Measurements from ENCODE around the gene RAD54L.

RAD54L gene

DNA sequence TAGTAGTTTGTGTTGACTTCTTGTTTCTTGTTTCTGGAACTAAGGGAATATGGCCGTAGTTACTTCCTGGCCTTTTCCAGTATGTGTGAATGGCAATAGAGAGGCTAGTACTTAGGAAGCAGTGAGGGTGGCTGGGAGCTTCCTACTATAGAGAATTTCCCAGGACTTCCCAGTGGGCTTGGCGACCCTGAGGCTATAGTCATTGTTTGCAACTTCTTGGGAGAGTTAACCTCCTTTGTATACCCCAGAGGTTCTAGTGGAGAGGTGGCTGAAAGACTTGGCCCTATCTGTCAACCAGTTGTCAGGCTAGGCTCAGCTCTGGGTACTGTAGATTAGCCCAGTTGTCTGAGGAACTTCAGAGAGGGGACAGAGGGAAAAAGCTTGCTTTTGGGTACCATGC is 15.6 kb downstream of the RAD54L start:
- H3K27me3 ChIP-seq (replicated peaks; ENCODE audit: control insufficient read depth, insufficient read depth, low read length) = no peaks in the 10 kb centered on the region
- peaks cover 30% of the 10 kb centered on the region for H3K36me3 ChIP-seq (ENCODE audit: control insufficient read depth, insufficient read depth, low read length)
- no peak overlapping the region for H3K4me3 ChIP-seq (replicated peaks; ENCODE audit: low read depth, low read length)
- TF ChIP-seq, protein P1, sequence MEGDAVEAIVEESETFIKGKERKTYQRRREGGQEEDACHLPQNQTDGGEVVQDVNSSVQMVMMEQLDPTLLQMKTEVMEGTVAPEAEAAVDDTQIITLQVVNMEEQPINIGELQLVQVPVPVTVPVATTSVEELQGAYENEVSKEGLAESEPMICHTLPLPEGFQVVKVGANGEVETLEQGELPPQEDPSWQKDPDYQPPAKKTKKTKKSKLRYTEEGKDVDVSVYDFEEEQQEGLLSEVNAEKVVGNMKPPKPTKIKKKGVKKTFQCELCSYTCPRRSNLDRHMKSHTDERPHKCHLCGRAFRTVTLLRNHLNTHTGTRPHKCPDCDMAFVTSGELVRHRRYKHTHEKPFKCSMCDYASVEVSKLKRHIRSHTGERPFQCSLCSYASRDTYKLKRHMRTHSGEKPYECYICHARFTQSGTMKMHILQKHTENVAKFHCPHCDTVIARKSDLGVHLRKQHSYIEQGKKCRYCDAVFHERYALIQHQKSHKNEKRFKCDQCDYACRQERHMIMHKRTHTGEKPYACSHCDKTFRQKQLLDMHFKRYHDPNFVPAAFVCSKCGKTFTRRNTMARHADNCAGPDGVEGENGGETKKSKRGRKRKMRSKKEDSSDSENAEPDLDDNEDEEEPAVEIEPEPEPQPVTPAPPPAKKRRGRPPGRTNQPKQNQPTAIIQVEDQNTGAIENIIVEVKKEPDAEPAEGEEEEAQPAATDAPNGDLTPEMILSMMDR (IDR thresholded peaks at IDR 0.05; ENCODE audit: insufficient read depth, low read length, poor library complexity, severe bottlenecking) = no peak
- no peak for DNase-seq (ENCODE audit: extremely low read depth, insufficient read length)

DNA sequence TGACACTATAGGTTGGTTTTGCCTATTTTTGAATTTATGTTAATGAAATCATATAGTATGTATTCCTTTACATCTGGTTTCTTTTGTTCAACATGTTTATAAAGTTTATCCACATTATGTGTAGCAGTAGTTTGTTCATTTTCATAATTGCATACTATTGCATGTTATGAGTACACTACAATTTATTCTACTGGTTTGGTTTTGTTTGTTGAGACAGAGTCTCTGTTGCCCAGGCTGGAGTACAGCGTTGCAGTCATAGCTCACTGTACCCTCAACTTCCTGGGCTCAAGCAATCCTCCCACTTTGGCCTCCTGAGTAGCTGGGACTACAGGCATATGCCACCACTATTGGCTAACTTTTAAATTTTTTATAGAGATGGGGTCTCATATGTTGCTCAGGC is 21.0 kb downstream of the RAD54L start:
- no peak for DNase-seq (ENCODE audit: extremely low read depth, insufficient read length)
- H3K4me3 ChIP-seq (replicated peaks; ENCODE audit: low read depth, low read length) = no peak overlapping the region
- peaks cover 28% of the 10 kb centered on the region for H3K36me3 ChIP-seq (ENCODE audit: control insufficient read depth, insufficient read depth, low read length)
- no peaks in the 10 kb centered on the region for H3K27me3 ChIP-seq (replicated peaks; ENCODE audit: control insufficient read depth, insufficient read depth, low read length)
- TF ChIP-seq, protein P1 (IDR thresholded peaks at IDR 0.05; ENCODE audit: insufficient read depth, low read length, poor library complexity, severe bottlenecking) = no peak

DNA sequence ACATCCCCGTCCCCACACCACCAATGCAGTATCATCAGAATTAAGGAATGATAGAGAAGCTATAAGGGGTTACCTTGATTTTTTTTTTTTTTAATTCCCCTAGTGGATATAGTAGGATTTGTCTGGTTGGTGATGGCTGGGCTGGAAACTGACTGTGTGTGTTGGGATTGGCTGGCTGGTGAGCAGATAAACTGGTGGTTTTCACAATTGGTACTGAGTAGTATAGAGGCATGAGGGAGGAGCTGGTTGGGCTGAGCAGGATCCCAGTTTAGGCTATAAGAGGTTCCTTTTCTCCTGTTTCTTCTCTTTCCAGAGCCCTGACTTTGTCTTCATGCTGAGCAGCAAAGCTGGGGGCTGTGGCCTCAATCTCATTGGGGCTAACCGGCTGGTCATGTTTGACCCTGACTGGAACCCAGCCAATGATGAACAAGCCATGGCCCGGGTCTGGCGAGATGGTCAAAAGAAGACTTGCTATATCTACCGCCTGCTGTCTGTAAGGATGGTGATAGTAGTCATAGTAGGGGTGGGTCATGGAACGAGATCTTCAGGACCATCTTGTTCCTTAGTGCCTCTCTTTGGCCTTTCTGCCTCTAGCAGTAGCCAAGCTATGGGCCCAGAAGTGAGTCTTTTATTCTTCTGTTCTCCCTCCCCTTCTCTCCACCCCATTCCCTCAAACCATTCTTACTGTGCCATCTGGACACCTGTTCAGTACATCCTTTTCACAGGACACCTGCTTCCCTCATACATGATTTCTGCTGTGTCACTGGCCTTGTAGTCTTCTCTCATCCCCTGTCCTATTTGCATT is 26.9 kb downstream of the RAD54L start:
- H3K36me3 ChIP-seq (ENCODE audit: control insufficient read depth, insufficient read depth, low read length) = peaks cover 34% of the 10 kb centered on the region
- no peak for DNase-seq (ENCODE audit: extremely low read depth, insufficient read length)
- TF ChIP-seq, protein P1 (IDR thresholded peaks at IDR 0.05; ENCODE audit: insufficient read depth, low read length, poor library complexity, severe bottlenecking) = no peak
- H3K27me3 ChIP-seq (replicated peaks; ENCODE audit: control insufficient read depth, insufficient read depth, low read length) = no peaks in the 10 kb centered on the region
- H3K4me3 ChIP-seq (replicated peaks; ENCODE audit: low read depth, low read length) = no peak overlapping the region

DNA sequence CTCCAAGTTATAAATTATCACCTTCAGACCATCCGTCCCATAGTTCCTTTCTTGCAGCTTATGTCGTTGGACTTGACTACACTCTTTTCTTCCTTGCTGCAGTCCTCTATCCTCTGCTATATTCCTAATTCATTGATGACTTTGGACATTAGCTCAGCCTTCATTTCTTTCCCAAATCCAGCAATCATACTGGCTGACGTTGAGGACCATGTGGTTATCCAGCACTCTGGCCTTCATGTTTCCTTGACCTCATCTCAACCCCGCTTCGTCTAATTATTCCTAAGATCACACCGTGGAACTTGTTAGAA is 27.4 kb downstream of the RAD54L start:
- Histone ChIP-seq H3K36me3 (ENCODE audit: control insufficient read depth, insufficient read depth, low read length) (peaks cover 36% of the 10 kb centered on the region), H3K4me3 (replicated peaks; ENCODE audit: low read depth, low read length) (no peak overlapping the region), H3K27me3 (replicated peaks; ENCODE audit: control insufficient read depth, insufficient read depth, low read length) (no peaks in the 10 kb centered on the region)
- no peak for DNase-seq (ENCODE audit: extremely low read depth, insufficient read length)
- TF ChIP-seq, protein P1 (IDR thresholded peaks at IDR 0.05; ENCODE audit: insufficient read depth, low read length, poor library complexity, severe bottlenecking) = no peak

DNA sequence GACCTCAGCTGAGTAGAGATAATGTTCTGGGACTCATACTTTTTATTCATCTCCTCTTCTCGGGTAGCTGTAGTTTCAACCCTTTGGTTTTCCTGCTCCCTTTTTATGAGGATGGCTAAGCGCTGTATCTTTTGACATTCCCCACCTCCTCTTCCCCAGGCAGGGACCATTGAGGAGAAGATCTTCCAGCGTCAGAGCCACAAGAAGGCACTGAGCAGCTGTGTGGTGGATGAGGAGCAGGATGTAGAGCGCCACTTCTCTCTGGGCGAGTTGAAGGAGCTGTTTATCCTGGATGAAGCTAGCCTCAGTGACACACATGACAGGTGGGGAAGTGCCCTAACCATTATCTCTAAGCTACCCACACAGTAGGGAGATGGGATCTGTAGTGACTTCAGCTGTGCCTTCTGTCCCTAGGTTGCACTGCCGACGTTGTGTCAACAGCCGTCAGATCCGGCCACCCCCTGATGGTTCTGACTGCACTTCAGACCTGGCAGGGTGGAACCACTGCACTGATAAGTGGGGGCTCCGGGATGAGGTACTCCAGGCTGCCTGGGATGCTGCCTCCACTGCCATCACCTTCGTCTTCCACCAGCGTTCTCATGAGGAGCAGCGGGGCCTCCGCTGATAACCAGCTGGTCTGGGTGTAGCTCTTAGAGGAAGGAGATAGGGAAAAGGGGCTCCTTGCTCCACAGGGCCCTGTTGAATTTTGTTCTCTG is 30.3 kb downstream of the RAD54L start:
- H3K36me3 ChIP-seq (ENCODE audit: control insufficient read depth, insufficient read depth, low read length) = peaks cover 40% of the 10 kb centered on the region
- DNase-seq (ENCODE audit: extremely low read depth, insufficient read length) = no peak
- H3K4me3 ChIP-seq (replicated peaks; ENCODE audit: low read depth, low read length) = no peak overlapping the region
- TF ChIP-seq, protein P1 (IDR thresholded peaks at IDR 0.05; ENCODE audit: insufficient read depth, low read length, poor library complexity, severe bottlenecking) = no peak
- H3K27me3 ChIP-seq (replicated peaks; ENCODE audit: control insufficient read depth, insufficient read depth, low read length) = no peaks in the 10 kb centered on the region
